Measurements from ENCODE around the gene NRG3.

Gene NRG3

GRCh38 chr10:82353381-82353780 is 478.4 kb downstream of the NRG3 start:
- FAIRE-seq (no peak), DNase-seq (ENCODE audit: insufficient read length, low spot score) (no peak)

GRCh38 chr10:82358486-82359099 is 483.6 kb downstream of the NRG3 start:
- DNase-seq (ENCODE audit: insufficient read length, low spot score): no peak
- no peak for FAIRE-seq

- FAIRE-seq (no peak), DNase-seq (ENCODE audit: insufficient read length, low spot score) (no peak)
Observed at GRCh38 chr10:82361256-82361655, 486.3 kb downstream of the NRG3 start.

GRCh38 chr10:82377608-82378007 is 502.6 kb downstream of the NRG3 start:
- DNase-seq (ENCODE audit: insufficient read length, low spot score): no peak
- no peak for FAIRE-seq

GRCh38 chr10:82378146-82378545 is 503.2 kb downstream of the NRG3 start:
- DNase-seq (ENCODE audit: insufficient read length, low spot score) (no peak), FAIRE-seq (no peak)

- no peak for FAIRE-seq
- DNase-seq (ENCODE audit: insufficient read length, low spot score): no peak
Observed at GRCh38 chr10:82383350-82383749, 508.4 kb downstream of the NRG3 start.

GRCh38 chr10:82390866-82391658 is 516.1 kb downstream of the NRG3 start:
- FAIRE-seq (no peak), DNase-seq (ENCODE audit: insufficient read length, low spot score) (no peak)

GRCh38 chr10:82391971-82392370 is 517.0 kb downstream of the NRG3 start:
- FAIRE-seq (no peak), DNase-seq (ENCODE audit: insufficient read length, low spot score) (no peak)

- DNase-seq (ENCODE audit: insufficient read length, low spot score): no peak
Observed at GRCh38 chr10:82392533-82392932, 517.5 kb downstream of the NRG3 start.

GRCh38 chr10:82394122-82394521 is 519.1 kb downstream of the NRG3 start:
- DNase-seq (ENCODE audit: insufficient read length, low spot score): no peak
- no peak for FAIRE-seq

More at GRCh38 chr10:82392533-82392932, 517.5 kb downstream of the NRG3 start:
- no peak for FAIRE-seq

- FAIRE-seq (no peak), DNase-seq (ENCODE audit: insufficient read length, low spot score) (no peak)
Observed at GRCh38 chr10:82394987-82395386, 520.0 kb downstream of the NRG3 start.

- DNase-seq (ENCODE audit: insufficient read length, low spot score) (no peak), FAIRE-seq (no peak)
Observed at GRCh38 chr10:82396886-82397285, 521.9 kb downstream of the NRG3 start.

GRCh38 chr10:82397854-82398253 is 522.9 kb downstream of the NRG3 start:
- DNase-seq (ENCODE audit: insufficient read length, low spot score): no peak

GRCh38 chr10:82399850-82400249 is 524.9 kb downstream of the NRG3 start:
- DNase-seq (ENCODE audit: insufficient read length, low spot score) (no peak), FAIRE-seq (no peak)

More at GRCh38 chr10:82397854-82398253, 522.9 kb downstream of the NRG3 start:
- no peak for FAIRE-seq

GRCh38 chr10:82400841-82401240 is 525.8 kb downstream of the NRG3 start:
- DNase-seq (ENCODE audit: insufficient read length, low spot score) (no peak), FAIRE-seq (no peak)

- no peak for FAIRE-seq
- no peak for DNase-seq (ENCODE audit: insufficient read length, low spot score)
Observed at GRCh38 chr10:82402906-82403401, 528.0 kb downstream of the NRG3 start.

- DNase-seq (ENCODE audit: insufficient read length, low spot score): no peak
- FAIRE-seq: no peak
Observed at GRCh38 chr10:82409671-82410070, 534.7 kb downstream of the NRG3 start.

- FAIRE-seq (no peak), DNase-seq (ENCODE audit: insufficient read length, low spot score) (no peak)
Observed at GRCh38 chr10:82411416-82411815, 536.4 kb downstream of the NRG3 start.

- DNase-seq (ENCODE audit: insufficient read length, low spot score): no peak
- no peak for FAIRE-seq
Observed at GRCh38 chr10:82420001-82420400, 545.0 kb downstream of the NRG3 start.

- FAIRE-seq: no peak
- DNase-seq (ENCODE audit: insufficient read length, low spot score): no peak
Observed at GRCh38 chr10:82429302-82429701, 554.3 kb downstream of the NRG3 start.

- FAIRE-seq (no peak), DNase-seq (ENCODE audit: insufficient read length, low spot score) (no peak)
Observed at GRCh38 chr10:82438277-82438676, 563.3 kb downstream of the NRG3 start.

- FAIRE-seq (no peak), DNase-seq (ENCODE audit: insufficient read length, low spot score) (no peak)
Observed at GRCh38 chr10:82440775-82441174, 565.8 kb downstream of the NRG3 start.
